Sciatic nerve (tissue), 2 donors: Measurements from ENCODE around the gene CCNQ. TPM values are rescaled to one million over a fixed set of nuclear protein-coding genes. Genes with fewer than 3 reads are reported as not detected.
A peak's percentile ranks its signal among the peaks of the same experiment; 100 is the strongest.

Experiments
- ATAC-seq: fragments of 200-7000 bp; cut with Tn5 transposase; one replicate; pipeline ENCODE4 v1.9.1; 2020; ENCODE audit warnings: mild to moderate bottlenecking, moderate library complexity
- DNase-seq: peaks from one replicate; pipeline ENCODE4 v3.0.0-alpha.2; 2020; ENCODE audit warnings: low spot score
- intact Hi-C: fragments of 100-400 bp; cut with DNase I; formaldehyde crosslinking; loops from one replicate; pipeline ENCODE4 v1.14.2; 2022
- total RNA-seq: library from RNA; stranded (reverse); fragmentation: NEBNext Ultra II Directional; extraction: Animal tissue kit (Norgen Biotek cat#: 25700); gene quantifications from one replicate; pipeline ENCODE4 v1.2.1, GENCODE V29; 2021
- donor health status: DM: no; HTN: no; CAD: no.
- donor health status: DM: no; HTN: no; CAD: no.

Gene CCNQ
- total RNA-seq, 1 donor from 2014 or later = 11.9 TPM

GRCh38 chrX:153560000-153560399, 38.9 kb downstream of the CCNQ start:
- ATAC-seq = peak; percentile 41
- intact Hi-C loops = loop anchor here (10.0 kb wide), 1 partner anchor 395 kb away; no protein-coding TSS in a partner anchor
- no peak for DNase-seq

GRCh38 chrX:153557618-153558355, 41.2 kb downstream of the CCNQ start:
- no peak for ATAC-seq
- intact Hi-C loops = loop anchor here (10.0 kb wide), 1 partner anchor 397 kb away; no protein-coding TSS in a partner anchor
- no peak for DNase-seq

GRCh38 chrX:153556767-153557166, 42.2 kb downstream of the CCNQ start:
- ATAC-seq (no peak), DNase-seq (no peak)
- intact Hi-C loops = loop anchor here (10.0 kb wide), 1 partner anchor 398 kb away; no protein-coding TSS in a partner anchor

- peak; percentile 70 for ATAC-seq
Observed at GRCh38 chrX:153554519-153555167, 44.3 kb downstream of the CCNQ start.

GRCh38 chrX:153551135-153551534, 47.8 kb downstream of the CCNQ start:
- ATAC-seq = no peak
- intact Hi-C loops = loop anchor here (10.0 kb wide), 1 partner anchor 404 kb away; no protein-coding TSS in a partner anchor
- DNase-seq = no peak

More at GRCh38 chrX:153554519-153555167, 44.3 kb downstream of the CCNQ start:
- intact Hi-C loops = loop anchor here (10.0 kb wide), 1 partner anchor 400 kb away; no protein-coding TSS in a partner anchor
- DNase-seq = peak; percentile 85

GRCh38 chrX:153549807-153550206, 49.1 kb downstream of the CCNQ start:
- DNase-seq (no peak), ATAC-seq (no peak)
- intact Hi-C loops = loop anchor here (10.0 kb wide), 1 partner anchor 405 kb away; no protein-coding TSS in a partner anchor

GRCh38 chrX:153549231-153549630, 49.7 kb downstream of the CCNQ start:
- intact Hi-C loops = no loop called here
- ATAC-seq (no peak), DNase-seq (no peak)

- no peak for DNase-seq
- intact Hi-C loops = no loop called here
- no peak for ATAC-seq
Observed at GRCh38 chrX:153547195-153547594, 51.7 kb downstream of the CCNQ start.

- ATAC-seq = no peak
- intact Hi-C loops = no loop called here
Observed at GRCh38 chrX:153546386-153546785, 52.6 kb downstream of the CCNQ start.

GRCh38 chrX:153544727-153545126, 54.2 kb downstream of the CCNQ start:
- intact Hi-C loops = no loop called here
- DNase-seq = no peak
- ATAC-seq = no peak

More at GRCh38 chrX:153546386-153546785, 52.6 kb downstream of the CCNQ start:
- DNase-seq = no peak

- no peak for ATAC-seq
- intact Hi-C loops = loop anchor here (5.0 kb wide), 1 partner anchor 127 kb away; no protein-coding TSS in a partner anchor
- no peak for DNase-seq
Observed at GRCh38 chrX:153539979-153540358, 59.0 kb downstream of the CCNQ start.

- intact Hi-C loops = loop anchor here (5.0 kb wide), 1 partner anchor 128 kb away; no protein-coding TSS in a partner anchor
- DNase-seq = peak; percentile 81
Observed at GRCh38 chrX:153539171-153539978, 59.6 kb downstream of the CCNQ start.

GRCh38 chrX:153538424-153538823, 60.5 kb downstream of the CCNQ start:
- no peak for DNase-seq
- no peak for ATAC-seq
- intact Hi-C loops = loop anchor here (5.0 kb wide), 1 partner anchor 129 kb away; no protein-coding TSS in a partner anchor

More at GRCh38 chrX:153539171-153539978, 59.6 kb downstream of the CCNQ start:
- ATAC-seq = peak; percentile 80

Other genes starting within 250 kb of the CCNQ start
- not detected for gene PNMA6E, start 197.8 kb downstream of the CCNQ start, total RNA-seq
- gene ZFP92, start 187.7 kb downstream of the CCNQ start, total RNA-seq = 0.85 TPM
- 1.7 TPM for gene TREX2, start 153.1 kb downstream of the CCNQ start, total RNA-seq
- 31.4 TPM for gene HAUS7, start 128.6 kb downstream of the CCNQ start, total RNA-seq
- gene BGN, start 104.2 kb downstream of the CCNQ start, total RNA-seq = 115 TPM
- 0.09 TPM for gene ATP2B3, start 81.5 kb downstream of the CCNQ start, total RNA-seq
- 0.13 TPM for gene DUSP9, start 48.1 kb upstream of the CCNQ start, total RNA-seq
- gene PNCK, start 74.7 kb upstream of the CCNQ start, total RNA-seq = 1.6 TPM
- 23.2 TPM for gene SLC6A8, start 88.8 kb upstream of the CCNQ start, total RNA-seq
- gene BCAP31, start 125.2 kb upstream of the CCNQ start, total RNA-seq = 124 TPM
- 10.1 TPM for gene ABCD1, start 125.7 kb upstream of the CCNQ start, total RNA-seq
- 73.1 TPM for gene PLXNB3, start 165.1 kb upstream of the CCNQ start, total RNA-seq
- gene SRPK3, start 181.9 kb upstream of the CCNQ start, total RNA-seq = 1.1 TPM
- gene IDH3G, start 195.2 kb upstream of the CCNQ start, total RNA-seq = 39.9 TPM
- gene SSR4, start 195.5 kb upstream of the CCNQ start, total RNA-seq = 110 TPM
- 36.6 TPM for gene PDZD4, start 231.4 kb upstream of the CCNQ start, total RNA-seq